Neural progenitor cell (in vitro differentiated cells): ENCODE data around the gene TRIM66. TPM values are rescaled to one million over a fixed set of nuclear protein-coding genes. Genes with fewer than 3 reads are reported as not detected.

Experiments
- DNase-seq: peaks from one replicate; pipeline ENCODE4 v3.0.0-alpha.2; 2016; ENCODE audit warnings: low spot score
- H2AFZ ChIP-seq: fragments of 200-600 bp; sonication (generic); replicated peaks from 2 replicates; pipeline ENCODE4 v1.6.1; 2016; ENCODE audit warnings: antibody characterized with exemption
- H3F3A ChIP-seq: fragments of 200-600 bp; sonication (generic); 2 replicates; pipeline ENCODE4 v1.6.1; 2016; ENCODE audit warnings: antibody characterized with exemption, low read depth
- H3K27ac ChIP-seq: fragments of 200-600 bp; sonication (generic); 2 replicates; pipeline ENCODE4 v1.5.1; 2016; ENCODE audit warnings: mild to moderate bottlenecking
- H3K27me3 ChIP-seq: fragments of 200-600 bp; sonication (generic); 2 replicates; pipeline ENCODE4 v1.6.1; 2016; ENCODE audit warnings: mild to moderate bottlenecking, moderate library complexity
- H3K36me3 ChIP-seq: fragments of 200-600 bp; sonication (generic); 2 replicates; pipeline ENCODE4 v1.5.1; 2016
- H3K4me1 ChIP-seq: fragments of 200-600 bp; sonication (generic); 2 replicates; pipeline ENCODE4 v1.6.1; 2016; ENCODE audit warnings: mixed run types
- H3K4me2 ChIP-seq: fragments of 200-600 bp; sonication (generic); 2 replicates; pipeline ENCODE4 v1.6.1; 2016
- H3K4me3 ChIP-seq: fragments of 200-600 bp; sonication (generic); 2 replicates; pipeline ENCODE4 v1.5.1; 2016
- H3K79me2 ChIP-seq: fragments of 200-600 bp; sonication (generic); 2 replicates; pipeline ENCODE4 v1.6.1; 2016; ENCODE audit warnings: low read depth
- H3K9ac ChIP-seq: fragments of 200-600 bp; sonication (generic); 2 replicates; pipeline ENCODE4 v1.6.1; 2016
- H3K9me3 ChIP-seq: fragments of 200-600 bp; sonication (generic); 2 replicates; pipeline ENCODE4 v1.5.1; 2016; ENCODE audit warnings: low read depth
- H4K20me1 ChIP-seq: fragments of 200-600 bp; sonication (generic); 2 replicates; pipeline ENCODE4 v1.6.1; 2016; ENCODE audit warnings: low read depth
- H3K27ac Mint-ChIP-seq: 3 replicates; pipeline ENCODE4 v1.8.0; 2021; ENCODE audit warnings: mixed read lengths
- H3K27me3 Mint-ChIP-seq: 2 replicates; pipeline ENCODE4 v1.8.0; 2022; ENCODE audit warnings: low read depth, mild to moderate bottlenecking, inconsistent platforms, moderate library complexity, mixed read lengths; ENCODE audit not compliant: insufficient read depth
- H3K36me3 Mint-ChIP-seq: 3 replicates; pipeline ENCODE4 v1.8.0; 2021; ENCODE audit warnings: mixed read lengths
- H3K4me1 Mint-ChIP-seq: 3 replicates; pipeline ENCODE4 v1.8.0; 2021; ENCODE audit warnings: mixed read lengths
- H3K4me3 Mint-ChIP-seq: 3 replicates; pipeline ENCODE4 v1.8.0; 2021; ENCODE audit warnings: mild to moderate bottlenecking, moderate library complexity, mixed read lengths
- H3K9me3 Mint-ChIP-seq: 3 replicates; pipeline ENCODE4 v1.8.0; 2020; ENCODE audit warnings: mixed read lengths
- EZH2 ChIP-seq: fragments of 200-600 bp; sonication (generic); IDR thresholded peaks from 2 replicates; pipeline ENCODE4 v1.6.1; 2017; ENCODE audit warnings: antibody characterized with exemption, mild to moderate bottlenecking, moderate library complexity
- EZH2phosphoT487 ChIP-seq: fragments of 200-600 bp; sonication (generic); IDR thresholded peaks from 2 replicates; pipeline ENCODE4 v1.6.1; 2017; ENCODE audit warnings: antibody characterized with exemption
- total RNA-seq: library from RNA; depleted of rRNA; stranded (reverse); fragments of >200 nt; gene quantifications from 2 replicates; pipeline ENCODE4 v1.2.3, GENCODE V29; 2015; ENCODE audit warnings: low replicate concordance
- TF ChIP-seq, protein P1 (sequence below): fragments of 200-600 bp; sonication (generic); IDR thresholded peaks from 2 replicates; pipeline ENCODE4 v1.5.1; 2017; ENCODE audit warnings: antibody characterized with exemption, mild to moderate bottlenecking

The TRIM66 gene
- total RNA-seq, 1 donor from 2014 or later: 0.95 TPM

DNA sequence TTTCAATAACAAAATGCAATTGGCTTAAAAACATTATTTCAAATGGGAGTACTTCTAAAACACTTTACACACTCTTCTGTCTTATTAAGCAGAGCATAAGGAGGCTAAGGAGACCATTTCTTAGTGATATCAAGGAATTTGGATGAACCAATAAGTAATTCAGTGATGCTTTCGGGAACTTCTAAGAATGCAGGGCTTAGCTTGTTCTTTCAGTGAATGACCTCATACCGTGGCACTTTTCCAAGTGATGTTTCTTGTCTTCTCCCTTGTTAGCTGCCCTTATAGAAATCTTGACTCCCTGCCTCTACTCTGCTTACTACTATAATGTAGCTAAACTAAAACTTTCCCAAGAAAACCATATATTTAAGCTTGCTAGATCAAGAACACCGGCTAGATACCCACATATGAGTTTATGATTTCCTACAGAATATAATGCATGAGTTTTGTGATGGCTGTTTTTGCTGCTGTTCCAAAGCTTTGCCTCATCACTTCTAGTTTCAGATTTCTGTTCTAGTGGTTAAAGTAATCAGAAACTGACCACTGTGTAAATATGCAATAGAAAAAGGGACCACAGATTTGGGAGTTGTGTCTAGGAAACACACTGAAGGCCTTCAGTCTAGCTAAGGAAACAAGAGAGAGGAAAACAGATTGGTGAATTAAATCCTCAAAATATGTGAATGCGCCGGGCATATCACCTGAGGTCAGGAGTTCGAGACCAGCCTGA, 50.9 kb downstream of the TRIM66 start:
- H3K27ac Mint-ChIP-seq: peak overlapping the region; percentile 43
- H3K4me3 ChIP-seq: no peak overlapping the region
- H3K9me3 Mint-ChIP-seq: peaks cover 3% of the 10 kb centered on the region
- H3F3A ChIP-seq: no peaks in the 10 kb centered on the region
- TF ChIP-seq EZH2 (no peak), EZH2phosphoT487 (no peak)
- TF ChIP-seq, protein P1, sequence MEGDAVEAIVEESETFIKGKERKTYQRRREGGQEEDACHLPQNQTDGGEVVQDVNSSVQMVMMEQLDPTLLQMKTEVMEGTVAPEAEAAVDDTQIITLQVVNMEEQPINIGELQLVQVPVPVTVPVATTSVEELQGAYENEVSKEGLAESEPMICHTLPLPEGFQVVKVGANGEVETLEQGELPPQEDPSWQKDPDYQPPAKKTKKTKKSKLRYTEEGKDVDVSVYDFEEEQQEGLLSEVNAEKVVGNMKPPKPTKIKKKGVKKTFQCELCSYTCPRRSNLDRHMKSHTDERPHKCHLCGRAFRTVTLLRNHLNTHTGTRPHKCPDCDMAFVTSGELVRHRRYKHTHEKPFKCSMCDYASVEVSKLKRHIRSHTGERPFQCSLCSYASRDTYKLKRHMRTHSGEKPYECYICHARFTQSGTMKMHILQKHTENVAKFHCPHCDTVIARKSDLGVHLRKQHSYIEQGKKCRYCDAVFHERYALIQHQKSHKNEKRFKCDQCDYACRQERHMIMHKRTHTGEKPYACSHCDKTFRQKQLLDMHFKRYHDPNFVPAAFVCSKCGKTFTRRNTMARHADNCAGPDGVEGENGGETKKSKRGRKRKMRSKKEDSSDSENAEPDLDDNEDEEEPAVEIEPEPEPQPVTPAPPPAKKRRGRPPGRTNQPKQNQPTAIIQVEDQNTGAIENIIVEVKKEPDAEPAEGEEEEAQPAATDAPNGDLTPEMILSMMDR: no peak
- H3K9ac ChIP-seq: no peak overlapping the region
- no peak overlapping the region for H2AFZ ChIP-seq
- H3K27ac ChIP-seq: no peak overlapping the region
- H3K9me3 ChIP-seq: no peaks in the 10 kb centered on the region
- no peak overlapping the region for H3K4me3 Mint-ChIP-seq
- H3K36me3 ChIP-seq: no peaks in the 10 kb centered on the region
- H3K36me3 Mint-ChIP-seq: peaks cover 7% of the 10 kb centered on the region
- no peaks in the 10 kb centered on the region for H3K27me3 ChIP-seq
- no peak for DNase-seq
- H3K4me1 ChIP-seq: no peaks in the 10 kb centered on the region
- H3K27me3 Mint-ChIP-seq: peaks cover 5% of the 10 kb centered on the region
- H3K79me2 ChIP-seq: no peaks in the 10 kb centered on the region
- no peak overlapping the region for H3K4me2 ChIP-seq
- H4K20me1 ChIP-seq: no peaks in the 10 kb centered on the region
- peaks cover 4% of the 10 kb centered on the region for H3K4me1 Mint-ChIP-seq

DNA sequence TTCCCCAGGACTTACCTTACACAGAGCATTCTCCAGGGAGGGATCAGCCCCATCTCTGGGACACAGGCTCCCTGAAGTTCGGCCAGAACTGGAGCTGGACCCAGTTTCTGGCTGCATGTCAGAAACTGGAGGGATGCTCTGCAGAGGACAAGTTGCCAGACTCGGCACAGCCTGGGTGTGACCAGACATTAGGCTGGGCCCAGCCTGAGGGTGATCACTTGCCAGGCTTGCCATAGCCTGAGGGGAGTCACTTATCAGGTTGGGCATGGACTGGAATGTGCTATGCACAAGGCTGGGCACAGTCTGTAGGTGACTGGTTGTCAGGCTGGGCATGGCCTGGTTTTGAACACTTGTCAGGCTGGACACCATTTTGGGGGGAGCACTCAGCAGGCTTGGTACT, 57.8 kb downstream of the TRIM66 start:
- Histone ChIP-seq H3K4me3 (no peak overlapping the region), H3K9ac (no peak overlapping the region), H3K4me2 (no peak overlapping the region), H3K4me1 (no peaks in the 10 kb centered on the region), H2AFZ (no peak overlapping the region), H3K36me3 (no peaks in the 10 kb centered on the region), H4K20me1 (no peaks in the 10 kb centered on the region), H3K27ac (no peak overlapping the region), H3F3A (no peaks in the 10 kb centered on the region), H3K79me2 (no peaks in the 10 kb centered on the region), H3K9me3 (no peaks in the 10 kb centered on the region), H3K27me3 (no peaks in the 10 kb centered on the region)
- H3K4me3 Mint-ChIP-seq: no peak overlapping the region
- peaks cover 10% of the 10 kb centered on the region for H3K36me3 Mint-ChIP-seq
- peaks cover 6% of the 10 kb centered on the region for H3K4me1 Mint-ChIP-seq
- DNase-seq: no peak
- H3K27me3 Mint-ChIP-seq: no peaks in the 10 kb centered on the region
- TF ChIP-seq, protein P1: no peak
- no peak for TF ChIP-seq EZH2
- no peak overlapping the region for H3K27ac Mint-ChIP-seq
- no peaks in the 10 kb centered on the region for H3K9me3 Mint-ChIP-seq

DNA sequence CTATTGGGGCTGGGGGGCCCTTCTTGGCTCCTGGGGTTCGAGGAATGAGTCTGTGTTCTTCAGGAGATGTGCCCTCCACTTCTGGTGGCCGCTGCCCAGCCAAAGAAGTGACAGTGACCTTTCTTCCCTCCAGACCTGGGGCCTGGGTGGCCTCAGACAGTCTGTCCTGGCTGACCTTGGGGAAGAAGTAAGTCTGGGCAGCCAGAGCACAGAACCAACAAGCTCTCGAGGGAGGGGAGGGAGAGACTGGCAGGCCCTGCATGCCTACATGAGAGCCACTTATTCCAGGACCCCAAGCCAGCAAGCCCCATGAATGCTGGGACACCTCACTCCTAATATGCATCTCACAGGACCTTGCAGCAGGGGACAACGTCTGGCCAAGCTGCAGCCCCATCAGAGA, 61.3 kb downstream of the TRIM66 start:
- no peaks in the 10 kb centered on the region for H3K27me3 Mint-ChIP-seq
- no peaks in the 10 kb centered on the region for H3K9me3 ChIP-seq
- no peak overlapping the region for H3K4me3 ChIP-seq
- H3K9me3 Mint-ChIP-seq: no peaks in the 10 kb centered on the region
- H2AFZ ChIP-seq: no peak overlapping the region
- H3K27ac Mint-ChIP-seq: no peak overlapping the region
- no peaks in the 10 kb centered on the region for H3K4me1 Mint-ChIP-seq
- peaks cover 10% of the 10 kb centered on the region for H3K36me3 Mint-ChIP-seq
- TF ChIP-seq, protein P1: no peak
- TF ChIP-seq EZH2 (no peak), EZH2phosphoT487 (no peak)
- no peak overlapping the region for H3K4me2 ChIP-seq
- no peaks in the 10 kb centered on the region for H3K4me1 ChIP-seq
- H3F3A ChIP-seq: no peaks in the 10 kb centered on the region
- DNase-seq: no peak
- H3K27me3 ChIP-seq: no peaks in the 10 kb centered on the region
- no peak overlapping the region for H3K4me3 Mint-ChIP-seq
- no peak overlapping the region for H3K9ac ChIP-seq
- H3K36me3 ChIP-seq: no peaks in the 10 kb centered on the region
- no peaks in the 10 kb centered on the region for H3K79me2 ChIP-seq
- H3K27ac ChIP-seq: no peak overlapping the region
- H4K20me1 ChIP-seq: no peaks in the 10 kb centered on the region
